ENCODE results near the gene GJB3. TPM values are rescaled to one million over a fixed set of nuclear protein-coding genes. Genes with fewer than 3 reads are reported as not detected.

GJB3 gene
- total and polyA plus RNA-seq, 2 of the 13 experiments (the other 11 are each of a cell fraction or from before 2014, with no cell fraction given) = not detected

DNA sequence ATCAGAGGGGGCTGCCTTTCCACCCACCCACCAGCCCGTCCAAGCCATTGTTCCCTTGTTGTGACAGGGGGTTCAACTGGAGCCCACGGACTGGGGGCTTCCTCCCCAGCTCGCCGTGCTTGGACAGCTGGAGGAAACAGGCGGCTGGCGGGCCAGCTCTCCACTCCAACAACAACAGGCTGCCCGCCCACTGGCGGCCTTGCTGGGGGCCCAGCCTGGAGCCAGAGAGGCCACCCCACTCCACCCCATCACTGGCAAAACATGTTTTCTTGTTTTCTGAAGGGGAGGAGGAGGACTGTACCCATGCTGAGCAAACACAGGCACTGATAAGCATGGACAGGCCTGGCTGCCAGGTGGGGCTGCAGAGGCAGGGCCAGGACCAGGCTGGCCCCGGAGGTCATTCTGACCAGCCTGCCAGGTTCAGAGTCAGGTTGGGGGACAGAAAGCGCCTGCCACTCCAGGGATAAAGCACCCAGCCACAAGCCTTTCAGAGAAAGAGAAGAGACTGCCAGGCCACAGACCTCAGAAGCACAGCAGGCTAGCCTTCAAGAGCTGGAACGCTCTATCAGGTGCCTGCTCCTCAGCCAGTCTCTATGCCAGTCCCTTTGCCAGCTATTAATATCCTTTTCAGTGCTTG, 44.6 kb downstream of the GJB3 start (continued):
- TF ChIP-seq ZNF562 (CRISPR knock-in tag; IDR thresholded peaks at IDR 0.05; ENCODE audit: borderline replicate concordance) (no peak), RELA (CRISPR knock-in tag; IDR thresholded peaks at IDR 0.05) (no peak), ZNF619 (CRISPR knock-in tag; IDR thresholded peaks at IDR 0.05) (no peak), RNF2 (conservative IDR thresholded peaks at IDR 0.05; ENCODE audit: low read depth) (no peak), NFIB (CRISPR knock-in tag; IDR thresholded peaks at IDR 0.05; ENCODE audit: borderline replicate concordance) (no peak), SOX13 (IDR thresholded peaks at IDR 0.05) (no peak), SOX13 (CRISPR knock-in tag; conservative IDR thresholded peaks at IDR 0.05 in 1 of 2, IDR thresholded peaks at IDR 0.05 in 1 of 2) (peak in 1 of 2 experiments; percentile 92; a peak in 2 of 4 replicates), ZNF878 (CRISPR knock-in tag; IDR thresholded peaks at IDR 0.05) (no peak), RXRA (CRISPR knock-in tag; IDR thresholded peaks at IDR 0.05) (0 out of 2 replicates have a peak, but pooled peaks have one; percentile 33), HNRNPL (IDR thresholded peaks at IDR 0.05; ENCODE audit: low read depth, low read length) (peak; percentile 96), NCOA2 (CRISPR knock-in tag; IDR thresholded peaks at IDR 0.05) (peak; percentile 61; the same call in 1 of the 2 replicates), CBX2 (IDR thresholded peaks at IDR 0.05; ENCODE audit: low read depth, low read length) (no peak), CBX2 (CRISPR knock-in tag; IDR thresholded peaks at IDR 0.05; ENCODE audit: low read depth) (no peak), AGO2 (optimal IDR thresholded peaks at IDR 0.05; ENCODE audit: low read depth, low read length) (no peak)
- TF ChIP-seq, protein P1, sequence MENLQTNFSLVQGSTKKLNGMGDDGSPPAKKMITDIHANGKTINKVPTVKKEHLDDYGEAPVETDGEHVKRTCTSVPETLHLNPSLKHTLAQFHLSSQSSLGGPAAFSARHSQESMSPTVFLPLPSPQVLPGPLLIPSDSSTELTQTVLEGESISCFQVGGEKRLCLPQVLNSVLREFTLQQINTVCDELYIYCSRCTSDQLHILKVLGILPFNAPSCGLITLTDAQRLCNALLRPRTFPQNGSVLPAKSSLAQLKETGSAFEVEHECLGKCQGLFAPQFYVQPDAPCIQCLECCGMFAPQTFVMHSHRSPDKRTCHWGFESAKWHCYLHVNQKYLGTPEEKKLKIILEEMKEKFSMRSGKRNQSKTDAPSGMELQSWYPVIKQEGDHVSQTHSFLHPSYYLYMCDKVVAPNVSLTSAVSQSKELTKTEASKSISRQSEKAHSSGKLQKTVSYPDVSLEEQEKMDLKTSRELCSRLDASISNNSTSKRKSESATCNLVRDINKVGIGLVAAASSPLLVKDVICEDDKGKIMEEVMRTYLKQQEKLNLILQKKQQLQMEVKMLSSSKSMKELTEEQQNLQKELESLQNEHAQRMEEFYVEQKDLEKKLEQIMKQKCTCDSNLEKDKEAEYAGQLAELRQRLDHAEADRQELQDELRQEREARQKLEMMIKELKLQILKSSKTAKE (CRISPR knock-in tag; IDR thresholded peaks at IDR 0.05; ENCODE audit: borderline replicate concordance) = peak; percentile 82
- TF ChIP-seq, protein P2, sequence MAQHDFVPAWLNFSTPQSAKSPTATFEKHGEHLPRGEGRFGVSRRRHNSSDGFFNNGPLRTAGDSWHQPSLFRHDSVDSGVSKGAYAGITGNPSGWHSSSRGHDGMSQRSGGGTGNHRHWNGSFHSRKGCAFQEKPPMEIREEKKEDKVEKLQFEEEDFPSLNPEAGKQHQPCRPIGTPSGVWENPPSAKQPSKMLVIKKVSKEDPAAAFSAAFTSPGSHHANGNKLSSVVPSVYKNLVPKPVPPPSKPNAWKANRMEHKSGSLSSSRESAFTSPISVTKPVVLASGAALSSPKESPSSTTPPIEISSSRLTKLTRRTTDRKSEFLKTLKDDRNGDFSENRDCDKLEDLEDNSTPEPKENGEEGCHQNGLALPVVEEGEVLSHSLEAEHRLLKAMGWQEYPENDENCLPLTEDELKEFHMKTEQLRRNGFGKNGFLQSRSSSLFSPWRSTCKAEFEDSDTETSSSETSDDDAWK (CRISPR knock-in tag; IDR thresholded peaks at IDR 0.05) = no peak
- TF ChIP-seq, protein P3, sequence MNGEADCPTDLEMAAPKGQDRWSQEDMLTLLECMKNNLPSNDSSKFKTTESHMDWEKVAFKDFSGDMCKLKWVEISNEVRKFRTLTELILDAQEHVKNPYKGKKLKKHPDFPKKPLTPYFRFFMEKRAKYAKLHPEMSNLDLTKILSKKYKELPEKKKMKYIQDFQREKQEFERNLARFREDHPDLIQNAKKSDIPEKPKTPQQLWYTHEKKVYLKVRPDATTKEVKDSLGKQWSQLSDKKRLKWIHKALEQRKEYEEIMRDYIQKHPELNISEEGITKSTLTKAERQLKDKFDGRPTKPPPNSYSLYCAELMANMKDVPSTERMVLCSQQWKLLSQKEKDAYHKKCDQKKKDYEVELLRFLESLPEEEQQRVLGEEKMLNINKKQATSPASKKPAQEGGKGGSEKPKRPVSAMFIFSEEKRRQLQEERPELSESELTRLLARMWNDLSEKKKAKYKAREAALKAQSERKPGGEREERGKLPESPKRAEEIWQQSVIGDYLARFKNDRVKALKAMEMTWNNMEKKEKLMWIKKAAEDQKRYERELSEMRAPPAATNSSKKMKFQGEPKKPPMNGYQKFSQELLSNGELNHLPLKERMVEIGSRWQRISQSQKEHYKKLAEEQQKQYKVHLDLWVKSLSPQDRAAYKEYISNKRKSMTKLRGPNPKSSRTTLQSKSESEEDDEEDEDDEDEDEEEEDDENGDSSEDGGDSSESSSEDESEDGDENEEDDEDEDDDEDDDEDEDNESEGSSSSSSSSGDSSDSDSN (CRISPR knock-in tag; IDR thresholded peaks at IDR 0.05) = peak; percentile 63
- TF ChIP-seq, protein P4, sequence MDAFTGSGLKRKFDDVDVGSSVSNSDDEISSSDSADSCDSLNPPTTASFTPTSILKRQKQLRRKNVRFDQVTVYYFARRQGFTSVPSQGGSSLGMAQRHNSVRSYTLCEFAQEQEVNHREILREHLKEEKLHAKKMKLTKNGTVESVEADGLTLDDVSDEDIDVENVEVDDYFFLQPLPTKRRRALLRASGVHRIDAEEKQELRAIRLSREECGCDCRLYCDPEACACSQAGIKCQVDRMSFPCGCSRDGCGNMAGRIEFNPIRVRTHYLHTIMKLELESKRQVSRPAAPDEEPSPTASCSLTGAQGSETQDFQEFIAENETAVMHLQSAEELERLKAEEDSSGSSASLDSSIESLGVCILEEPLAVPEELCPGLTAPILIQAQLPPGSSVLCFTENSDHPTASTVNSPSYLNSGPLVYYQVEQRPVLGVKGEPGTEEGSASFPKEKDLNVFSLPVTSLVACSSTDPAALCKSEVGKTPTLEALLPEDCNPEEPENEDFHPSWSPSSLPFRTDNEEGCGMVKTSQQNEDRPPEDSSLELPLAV (CRISPR knock-in tag; conservative IDR thresholded peaks at IDR 0.05; ENCODE audit: low read depth) = no peak
- TF ChIP-seq, protein P5, sequence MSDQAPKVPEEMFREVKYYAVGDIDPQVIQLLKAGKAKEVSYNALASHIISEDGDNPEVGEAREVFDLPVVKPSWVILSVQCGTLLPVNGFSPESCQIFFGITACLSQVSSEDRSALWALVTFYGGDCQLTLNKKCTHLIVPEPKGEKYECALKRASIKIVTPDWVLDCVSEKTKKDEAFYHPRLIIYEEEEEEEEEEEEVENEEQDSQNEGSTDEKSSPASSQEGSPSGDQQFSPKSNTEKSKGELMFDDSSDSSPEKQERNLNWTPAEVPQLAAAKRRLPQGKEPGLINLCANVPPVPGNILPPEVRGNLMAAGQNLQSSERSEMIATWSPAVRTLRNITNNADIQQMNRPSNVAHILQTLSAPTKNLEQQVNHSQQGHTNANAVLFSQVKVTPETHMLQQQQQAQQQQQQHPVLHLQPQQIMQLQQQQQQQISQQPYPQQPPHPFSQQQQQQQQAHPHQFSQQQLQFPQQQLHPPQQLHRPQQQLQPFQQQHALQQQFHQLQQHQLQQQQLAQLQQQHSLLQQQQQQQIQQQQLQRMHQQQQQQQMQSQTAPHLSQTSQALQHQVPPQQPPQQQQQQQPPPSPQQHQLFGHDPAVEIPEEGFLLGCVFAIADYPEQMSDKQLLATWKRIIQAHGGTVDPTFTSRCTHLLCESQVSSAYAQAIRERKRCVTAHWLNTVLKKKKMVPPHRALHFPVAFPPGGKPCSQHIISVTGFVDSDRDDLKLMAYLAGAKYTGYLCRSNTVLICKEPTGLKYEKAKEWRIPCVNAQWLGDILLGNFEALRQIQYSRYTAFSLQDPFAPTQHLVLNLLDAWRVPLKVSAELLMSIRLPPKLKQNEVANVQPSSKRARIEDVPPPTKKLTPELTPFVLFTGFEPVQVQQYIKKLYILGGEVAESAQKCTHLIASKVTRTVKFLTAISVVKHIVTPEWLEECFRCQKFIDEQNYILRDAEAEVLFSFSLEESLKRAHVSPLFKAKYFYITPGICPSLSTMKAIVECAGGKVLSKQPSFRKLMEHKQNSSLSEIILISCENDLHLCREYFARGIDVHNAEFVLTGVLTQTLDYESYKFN (CRISPR knock-in tag; conservative IDR thresholded peaks at IDR 0.05) = peak; percentile 90
